PC-3 (cell line): ENCODE results near the gene AGO1. TPM values are rescaled to one million over a fixed set of nuclear protein-coding genes. Genes with fewer than 3 reads are reported as not detected.

Experiments
- ATAC-seq: fragments of 200-7000 bp; cut with Tn5 transposase; 2 replicates; pipeline ENCODE4 v1.9.1; 2020; ENCODE audit warnings: mild to moderate bottlenecking, moderate library complexity
- BruUV-seq: library from RNA; stranded (reverse); fragments of 400-500 nt; replicated peaks from 2 replicates; lab custom pipeline; 2021; lab: Mats Ljungman, UMichigan
- CTCF ChIA-PET: fragments of 300-600 bp; sonication (Branson Sonifier 250); formaldehyde crosslinking; loops from one replicate; lab custom pipeline; 2022; ENCODE audit warnings: antibody characterized with exemption; lab: Charles Lee
- POLR2A ChIA-PET: fragments of 300-600 bp; sonication (Branson Sonifier 250); formaldehyde crosslinking; loops from one replicate; lab custom pipeline; 2022; ENCODE audit warnings: antibody characterized with exemption; ENCODE audit not compliant: unreplicated experiment; lab: Charles Lee
- DNase-seq: peaks from one replicate; pipeline ENCODE4 v3.0.0-alpha.2; 2015
- H2AFZ ChIP-seq: fragments of 300-600 bp; sonication (generic); 2 replicates; pipeline ENCODE4 v1.6.0; 2016; ENCODE audit warnings: antibody characterized with exemption, low read length
- H3F3A ChIP-seq: fragments of 300-600 bp; sonication (generic); one replicate; pipeline ENCODE4 v1.6.0; 2017; ENCODE audit warnings: antibody characterized with exemption, low read length, control low read depth, mild to moderate bottlenecking; ENCODE audit not compliant: unreplicated experiment
- H3K27ac ChIP-seq: fragments of 300-600 bp; sonication (generic); 2 replicates; pipeline ENCODE4 v1.5.1; 2016; ENCODE audit warnings: mild to moderate bottlenecking, low read length
- H3K27me3 ChIP-seq: fragments of 300-600 bp; sonication (generic); 2 replicates; pipeline ENCODE4 v1.6.1; 2016; ENCODE audit warnings: low read length, mixed read lengths
- H3K36me3 ChIP-seq: fragments of 300-600 bp; sonication (generic); 2 replicates; pipeline ENCODE4 v1.6.1; 2016; ENCODE audit warnings: low read depth, mixed run types, low read length, mixed read lengths
- H3K4me1 ChIP-seq: fragments of 300-600 bp; sonication (generic); 2 replicates; pipeline ENCODE4 v1.5.1; 2016; ENCODE audit warnings: low read length; ENCODE audit not compliant: insufficient read depth
- H3K4me2 ChIP-seq: fragments of 300-600 bp; sonication (generic); 2 replicates; pipeline ENCODE4 v1.6.0; 2016; ENCODE audit warnings: low read length
- H3K4me3 ChIP-seq: fragments of 300-600 bp; sonication (generic); 2 replicates; pipeline ENCODE4 v1.5.1; 2016; ENCODE audit warnings: mild to moderate bottlenecking, low read length, mixed read lengths
- H3K79me2 ChIP-seq: fragments of 300-600 bp; sonication (generic); 2 replicates; pipeline ENCODE4 v1.6.1; 2017; ENCODE audit warnings: low read length, mixed read lengths
- H3K9ac ChIP-seq: fragments of 300-600 bp; sonication (generic); 2 replicates; pipeline ENCODE4 v1.6.0; 2016; ENCODE audit warnings: mild to moderate bottlenecking, low read length
- H3K9me2 ChIP-seq: fragments of 300-600 bp; sonication (generic); replicated peaks from 2 replicates; pipeline ENCODE4 v1.6.1; 2016; ENCODE audit warnings: mixed run types, low read length, mixed read lengths
- H3K9me3 ChIP-seq: fragments of 300-600 bp; sonication (generic); 2 replicates; pipeline ENCODE4 v1.6.1; 2016; ENCODE audit warnings: low read length, mixed read lengths
- H4K20me1 ChIP-seq: fragments of 300-600 bp; sonication (generic); 2 replicates; pipeline ENCODE4 v1.6.1; 2016; ENCODE audit warnings: low read length, mixed read lengths
- CTCF ChIP-seq: fragments of 300-600 bp; sonication (generic); conservative IDR thresholded peaks from 2 replicates; pipeline ENCODE4 v1.5.1; 2017; ENCODE audit warnings: antibody characterized with exemption, low read depth, mild to moderate bottlenecking, low read length
- EZH2 ChIP-seq: fragments of 300-600 bp; sonication (generic); IDR thresholded peaks from one replicate; pipeline ENCODE4 v1.6.1; 2017; ENCODE audit warnings: antibody characterized with exemption, mild to moderate bottlenecking, low read length; ENCODE audit not compliant: unreplicated experiment
- EZH2phosphoT487 ChIP-seq: fragments of 300-600 bp; sonication (generic); IDR thresholded peaks from 2 replicates; pipeline ENCODE4 v1.6.1; 2018; ENCODE audit warnings: mild to moderate bottlenecking, antibody characterized with exemption, low read length, borderline replicate concordance
- intact Hi-C: fragments of 100-400 bp; cut with micrococcal nuclease; formaldehyde crosslinking; loops from 2 replicates; pipeline ENCODE4 v1.9.0; 2023
- total RNA-seq: library from RNA; depleted of rRNA; stranded (reverse); fragments of >200 nt; gene quantifications from 2 replicates; pipeline ENCODE4 v1.2.3, GENCODE V29; 2014

The AGO1 gene
- total RNA-seq, 1 experiment from 2014 or later, result 15.4 TPM

- BruUV-seq, result TSS peak; percentile 86
- POLR2A ChIA-PET, result interaction anchor here (0.7 kb wide), 1 partner anchor 97 kb away, joined by 11 read pairs; no protein-coding TSS in a partner anchor
These were observed 47.0 kb downstream of the AGO1 start for GRCh38 chr1:35929730-35930592.

DNA sequence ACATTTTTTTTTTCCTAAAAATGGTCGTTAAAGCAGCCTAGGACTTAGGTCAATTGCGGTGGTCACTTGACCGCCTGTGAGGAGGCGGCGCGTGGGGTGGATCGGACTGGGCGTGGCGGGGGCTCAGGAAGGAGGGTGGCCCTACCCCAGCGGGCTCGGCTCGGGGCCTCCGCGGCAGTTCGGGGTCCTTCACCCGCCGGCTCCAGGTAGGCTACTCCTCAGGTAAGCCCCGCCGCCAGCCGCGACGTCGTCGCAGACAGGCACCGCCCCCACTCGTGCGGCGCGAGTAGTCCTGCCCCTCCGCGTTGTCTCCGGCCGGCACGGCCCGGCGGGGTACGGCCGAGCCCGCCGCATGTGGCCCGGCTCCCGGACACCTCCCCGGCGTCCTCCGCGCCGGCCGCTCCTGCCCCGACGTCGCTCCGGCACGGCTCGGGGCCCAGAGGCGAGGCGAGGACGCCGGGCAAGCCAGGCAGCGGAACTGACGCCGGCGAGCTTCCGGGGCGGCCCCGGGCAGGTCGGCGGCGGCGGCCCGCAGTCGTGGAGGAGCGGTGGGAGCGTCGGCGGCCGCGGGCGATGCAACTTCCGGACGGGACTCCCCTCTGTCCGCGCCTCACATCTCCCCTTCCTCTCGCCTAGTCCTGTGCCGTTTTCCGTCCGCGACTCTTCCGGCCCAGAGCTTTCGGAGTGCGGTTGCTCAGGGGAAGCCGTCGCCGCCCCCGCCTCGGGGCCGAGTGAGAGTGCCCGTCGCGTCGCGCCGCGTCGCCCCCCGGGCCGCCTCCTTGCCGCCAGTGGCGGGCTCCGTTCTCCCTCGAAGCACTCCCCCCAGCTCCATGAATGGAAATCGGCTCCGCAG lies 47.8 kb downstream of the AGO1 start, which contains the start of gene AGO3:
TSS of gene AGO3 (plus strand) at position 513 of the 853 bp plus-strand sequence. CDS start at position 835, 322 bp downstream.
- ATAC-seq, result peak; percentile 86
- POLR2A ChIA-PET, result interaction anchor here (0.5 to 0.7 kb wide), 3 partner anchors 98 to 290 kb away, joined by 3 to 11 read pairs (median 3); no protein-coding TSS in a partner anchor
- H3K27me3 ChIP-seq, result no peaks in the 10 kb centered on the region
- no peaks in the 10 kb centered on the region for H3K9me3 ChIP-seq
- peak within 1 kb of the TSS; percentile 91 for H3K27ac ChIP-seq
- H3K9me2 ChIP-seq, result no peaks in the 10 kb centered on the region
- H3K9ac ChIP-seq, result peak within 1 kb of the TSS; percentile 94
- H3K4me3 ChIP-seq, result peak within 1 kb of the TSS; percentile 91
- peaks cover 51% of the 10 kb centered on the region for H3K79me2 ChIP-seq
- no peaks in the 10 kb centered on the region for H3K36me3 ChIP-seq
- DNase-seq, result peak; percentile 84
- peaks cover 25% of the 10 kb centered on the region for H3K4me1 ChIP-seq
- BruUV-seq, result no TSS peak
- TF ChIP-seq EZH2 (no peak), CTCF (no peak)
- CTCF ChIA-PET, result no interaction called here
- peak within 1 kb of the TSS; percentile 100 for H3K4me2 ChIP-seq
- H4K20me1 ChIP-seq, result peaks cover 18% of the 10 kb centered on the region
- no peaks in the 10 kb centered on the region for H3F3A ChIP-seq
- peak within 1 kb of the TSS; percentile 92 for H2AFZ ChIP-seq
- intact Hi-C loops, result loop anchor here (2.0 to 10.0 kb wide), 2 partner anchors 78 to 154 kb away; partner anchors contain the start of genes ADPRS and TEKT2

More at GRCh38 chr1:35929730-35930592, 47.0 kb downstream of the AGO1 start:
- Histone ChIP-seq H3K9ac (peak overlapping the region; percentile 94), H2AFZ (peak overlapping the region; percentile 92), H3F3A (no peaks in the 10 kb centered on the region), H3K9me3 (no peaks in the 10 kb centered on the region), H3K27ac (peak overlapping the region; percentile 91), H3K36me3 (no peaks in the 10 kb centered on the region), H3K27me3 (no peaks in the 10 kb centered on the region), H3K4me1 (peaks cover 25% of the 10 kb centered on the region), H4K20me1 (peaks cover 18% of the 10 kb centered on the region), H3K4me3 (peak overlapping the region; percentile 91), H3K4me2 (peak overlapping the region; percentile 100), H3K9me2 (no peaks in the 10 kb centered on the region), H3K79me2 (peaks cover 43% of the 10 kb centered on the region)
- peak; percentile 54 for DNase-seq
- intact Hi-C loops, result loop anchor here (2.0 to 10.0 kb wide), 2 partner anchors 79 to 155 kb away; partner anchors contain the start of genes ADPRS and TEKT2
- CTCF ChIA-PET, result no interaction called here
- TF ChIP-seq EZH2phosphoT487, result no peak
- no peak for TF ChIP-seq CTCF
- no peak for TF ChIP-seq EZH2
- peak; percentile 27 for ATAC-seq
